Measurements from ENCODE around the gene SP2. TPM values are rescaled to one million over a fixed set of nuclear protein-coding genes. Genes with fewer than 3 reads are reported as not detected.

Gene SP2
- total and polyA plus RNA-seq, 2 of the 8 experiments (the other 6 are each of a cell fraction or from before 2014, with no cell fraction given): 5.6 to 13.8 TPM

DNA sequence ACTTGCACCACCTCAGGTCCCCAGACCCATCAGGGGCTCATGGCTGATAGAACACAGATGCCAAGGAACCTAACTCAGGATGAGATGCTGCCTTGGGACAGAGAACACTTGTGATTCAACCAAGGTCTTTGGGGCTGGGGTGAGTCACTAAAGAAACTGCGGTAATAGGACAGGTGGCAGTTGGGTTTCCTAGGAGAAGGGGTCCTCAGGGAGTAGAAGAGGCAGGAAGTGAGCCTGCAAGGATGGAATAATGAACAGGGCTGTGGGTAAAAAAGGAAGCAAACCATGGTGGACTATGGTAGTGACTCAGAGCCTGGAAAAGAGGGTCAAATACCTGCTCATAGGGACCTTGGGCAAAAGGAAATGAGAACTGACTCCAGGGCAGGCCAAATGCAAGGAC is 38.8 kb downstream of the SP2 start:
- Histone ChIP-seq H3K27me3 (replicated peaks in 1 of 4; ENCODE audit: control insufficient read depth in 3 of 4, extremely low read depth in 1 of 4, insufficient read depth in 3 of 4, low read length in 3 of 4) (peaks cover 0 to under 1% (median 0%) of the 10 kb centered on the region in 4 experiments; a peak in 2 of 7 replicates), H3K36me3 (ENCODE audit: control insufficient read depth in 2 of 4, insufficient read depth in 4 of 4, low read length in 3 of 4) (peaks cover 0 to 2% (median 0%) of the 10 kb centered on the region in 4 experiments; a peak in 1 of 8 replicates), H4K8ac (ENCODE audit: extremely low read depth, insufficient read depth, low read length) (no peak overlapping the region), H3K9me3 (ENCODE audit: insufficient read depth in 2 of 2, low read depth in 1 of 2, low read length in 1 of 2) (no peaks in the 10 kb centered on the region), H3K27ac (ENCODE audit: low read depth, low read length) (no peak overlapping the region), H2BK20ac (ENCODE audit: low read length) (no peak overlapping the region), H3K9ac (replicated peaks in 1 of 4; ENCODE audit: extremely low read depth in 1 of 4, low read depth in 3 of 4, low read length in 3 of 4) (no peak overlapping the region), H3K23me2 (ENCODE audit: low read depth, low read length) (0 out of 2 replicates have a peak, but pooled peaks cover 3% of the 10 kb centered on the region), H3K79me2 (ENCODE audit: control insufficient read depth in 1 of 2, insufficient read depth in 2 of 2, low read length in 2 of 2) (no peaks in the 10 kb centered on the region), H2BK12ac (ENCODE audit: low read depth, low read length) (no peak overlapping the region), H3K14ac (ENCODE audit: insufficient read length) (no peak overlapping the region), H3K4ac (replicated peaks; ENCODE audit: insufficient read length, low read depth, low read length) (no peak overlapping the region), H3K56ac (replicated peaks; ENCODE audit: insufficient read length, low read depth, low read length) (no peak overlapping the region), H4K5ac (ENCODE audit: insufficient read length, low read depth, low read length) (no peak overlapping the region), H4K20me1 (replicated peaks in 1 of 2; ENCODE audit: control insufficient read depth in 1 of 2, insufficient read depth in 2 of 2, low read length in 2 of 2) (no peaks in the 10 kb centered on the region), H3K23ac (ENCODE audit: insufficient read length) (no peak overlapping the region), H3K79me1 (ENCODE audit: low read depth, low read length) (no peaks in the 10 kb centered on the region), H2AFZ (ENCODE audit: low read length) (no peak overlapping the region), H4K91ac (replicated peaks; ENCODE audit: insufficient read length, low read length) (no peak overlapping the region), H3K4me2 (ENCODE audit: insufficient read depth in 1 of 2, low read depth in 2 of 2, low read length in 2 of 2) (no peak overlapping the region), H3K4me1 (replicated peaks in 1 of 4; ENCODE audit: control insufficient read depth in 3 of 4, insufficient read depth in 4 of 4, low read length in 3 of 4) (no peaks in the 10 kb centered on the region), H3K4me3 (ENCODE audit: extremely low read depth in 1 of 4, insufficient read depth in 2 of 4, low read depth in 3 of 4, low read length in 4 of 4) (no peak overlapping the region), H2BK5ac (ENCODE audit: low read depth, low read length) (no peak overlapping the region), H2BK120ac (replicated peaks; ENCODE audit: low read depth, low read length) (no peak overlapping the region), H2AK5ac (ENCODE audit: low read depth, low read length) (no peak overlapping the region), H2BK15ac (ENCODE audit: low read length) (no peak overlapping the region), H3K18ac (ENCODE audit: extremely low read depth, low read length) (no peak overlapping the region)
- ChIA-PET CTCF (ENCODE audit: partially characterized antibody) (interaction anchor here (4.4 to 28.0 kb wide), 2 partner anchors 11 to 33 kb away, joined by 35 to 1010 read pairs; partner anchors contain the start of genes CDK5RAP3 and PRR15L), POLR2A (ENCODE audit: partially characterized antibody) (interaction anchor here (1.8 kb wide), 1 partner anchor 10 kb away, joined by 6 read pairs; no protein-coding TSS in a partner anchor)
- FAIRE-seq (no peak), DNase-seq (ENCODE audit: low read depth in 1 of 2, low spot score in 2 of 2) (no peak)
- WGBS, 2 experiments (ENCODE audit: extremely low coverage in 1 of 2, insufficient coverage in 1 of 2, insufficient read length in 1 of 2, insufficient replicate concordance in 2 of 2, low coverage in 1 of 2, low lambda C conversion rate in 2 of 2, missing lambda C conversion rate in 1 of 2): 91% methylated on average over 1 of the region's 1 CpG; no CpG with 5 or more reads in 1 of the 2 experiments
- no peak for TF ChIP-seq CEBPB (IDR thresholded peaks at IDR 0.05; ENCODE audit: low read depth, low read length)
- TF ChIP-seq CHD1 (IDR thresholded peaks at IDR 0.05; ENCODE audit: low read depth, low read length): no peak
- no peak for TF ChIP-seq NANOG (IDR thresholded peaks at IDR 0.05; ENCODE audit: insufficient read depth, low read depth, low read length, poor library complexity, severe bottlenecking)
- no peak for TF ChIP-seq SAP30 (IDR thresholded peaks at IDR 0.05; ENCODE audit: insufficient read depth, insufficient replicate concordance, low read length)
- TF ChIP-seq EZH2 (IDR thresholded peaks at IDR 0.05; ENCODE audit: low read depth, low read length, severe bottlenecking): no peak
- TF ChIP-seq ZNF274 (IDR thresholded peaks at IDR 0.05; ENCODE audit: borderline replicate concordance, extremely low read depth, low read length): no peak
- no peak for TF ChIP-seq NRF1 (IDR thresholded peaks at IDR 0.05; ENCODE audit: low read depth, low read length)
